HG03139 (cell line): ENCODE data around the gene CTNNBL1.

ENCODE experiments used
- ATAC-seq: cut with Tn5 transposase; IDR thresholded peaks from one replicate; pipeline ENCODE4 v1.9.1; 2021; ENCODE audit not compliant: unreplicated experiment

Gene CTNNBL1

DNA sequence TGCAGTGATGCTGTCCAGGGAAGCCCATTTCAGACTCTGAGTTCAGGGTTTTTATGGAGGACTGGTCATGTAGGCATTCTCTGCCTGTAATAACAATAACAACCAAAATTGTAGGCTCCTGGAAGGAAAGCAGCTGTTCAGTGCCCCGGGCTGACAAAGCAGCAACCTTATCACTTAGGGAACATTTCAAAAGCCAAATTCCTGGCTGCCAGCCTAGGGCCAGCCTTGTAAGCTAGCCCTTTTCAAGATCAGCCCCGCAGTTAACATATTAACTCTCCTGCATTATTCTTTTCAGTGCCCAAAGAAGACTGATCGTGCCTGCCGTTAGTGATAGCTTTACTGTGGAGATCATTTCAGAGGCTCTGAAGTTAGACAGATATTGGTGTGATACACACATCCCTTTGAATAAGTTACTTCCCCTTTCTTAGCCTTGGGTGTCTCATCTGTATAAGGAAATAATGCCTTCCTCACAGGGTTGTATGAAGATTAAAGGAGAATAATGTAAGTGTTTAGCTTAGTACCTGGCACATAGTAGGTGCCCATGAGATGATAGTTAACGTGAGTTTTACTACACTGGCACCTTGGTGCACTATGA is 44.1 kb downstream of the CTNNBL1 start:
- ATAC-seq, result no peak

DNA sequence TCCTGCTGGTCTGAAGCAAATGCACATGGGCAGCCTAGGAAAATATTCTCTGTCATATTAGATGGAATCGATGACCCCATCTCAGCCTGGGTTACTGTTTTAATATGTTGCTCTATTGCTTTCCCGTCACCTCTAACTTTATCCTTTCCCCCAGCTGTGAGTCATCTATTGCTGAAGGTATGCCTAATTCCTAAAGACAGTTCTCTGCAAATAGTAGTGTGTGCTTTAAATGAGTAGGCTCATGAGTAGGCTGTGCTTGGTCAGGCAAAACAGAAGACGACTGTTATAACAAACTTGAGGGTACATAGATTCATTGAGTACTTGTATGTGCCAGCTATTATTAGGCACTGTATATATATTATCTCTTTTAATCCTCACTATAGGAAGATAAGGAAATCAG is 47.2 kb downstream of the CTNNBL1 start:
- no peak for ATAC-seq

DNA sequence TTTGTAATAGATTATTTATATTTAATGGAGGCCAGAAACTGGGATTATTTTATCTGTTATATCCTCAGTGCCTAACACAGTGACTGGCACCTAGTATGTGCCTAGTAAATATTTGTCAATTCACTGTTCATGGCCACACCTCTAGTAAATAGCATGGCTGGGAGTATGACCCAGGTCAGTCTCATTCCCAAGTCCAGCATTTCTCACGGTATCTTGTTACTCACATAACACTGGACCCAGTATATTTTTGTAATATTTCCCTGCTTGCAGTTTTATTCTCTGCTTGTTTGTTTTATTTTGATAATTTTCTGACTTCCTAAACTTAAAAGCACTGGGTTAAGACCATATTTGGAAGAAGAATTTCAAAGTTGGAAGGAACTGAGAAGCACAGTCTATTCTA is 47.7 kb downstream of the CTNNBL1 start:
- ATAC-seq, result no peak

DNA sequence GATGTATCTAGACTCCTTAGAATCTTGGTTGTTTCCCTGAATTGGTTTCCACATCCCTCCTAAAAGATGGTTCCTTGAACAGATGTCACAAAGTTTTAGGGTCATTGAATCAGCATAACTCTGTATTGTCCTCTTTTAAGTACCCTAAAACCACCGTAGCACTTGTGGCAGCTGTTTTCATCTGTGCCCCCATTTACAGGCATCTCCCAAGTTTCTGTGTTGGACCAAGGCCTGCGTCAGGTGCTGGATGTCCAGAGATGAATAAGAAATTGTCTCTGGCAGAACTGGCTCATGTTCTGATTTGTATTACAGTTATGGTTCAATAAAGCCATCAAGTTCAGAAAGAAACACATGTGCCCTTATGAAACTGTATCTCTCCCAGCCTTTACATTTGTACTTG is 48.3 kb downstream of the CTNNBL1 start:
- ATAC-seq, result no peak

DNA sequence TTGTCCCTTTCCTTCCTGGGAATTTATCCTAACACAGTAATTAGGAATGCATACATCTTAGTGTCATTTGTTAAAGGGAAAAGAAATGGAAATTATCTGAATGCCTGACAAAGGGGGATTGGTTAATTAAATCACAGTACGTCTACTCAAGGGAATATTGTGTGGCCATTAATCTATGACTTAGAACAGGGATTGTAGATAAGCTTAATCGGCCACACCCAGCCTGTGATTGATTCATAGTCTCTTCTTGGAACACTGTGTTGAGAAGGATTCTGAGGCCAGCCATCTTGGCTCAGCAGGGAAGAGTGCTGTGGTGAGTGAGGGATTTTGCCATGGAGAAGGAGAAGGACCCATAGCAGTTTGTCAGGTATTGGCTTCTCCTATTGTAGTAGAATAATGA is 50.5 kb downstream of the CTNNBL1 start:
- no peak for ATAC-seq

DNA sequence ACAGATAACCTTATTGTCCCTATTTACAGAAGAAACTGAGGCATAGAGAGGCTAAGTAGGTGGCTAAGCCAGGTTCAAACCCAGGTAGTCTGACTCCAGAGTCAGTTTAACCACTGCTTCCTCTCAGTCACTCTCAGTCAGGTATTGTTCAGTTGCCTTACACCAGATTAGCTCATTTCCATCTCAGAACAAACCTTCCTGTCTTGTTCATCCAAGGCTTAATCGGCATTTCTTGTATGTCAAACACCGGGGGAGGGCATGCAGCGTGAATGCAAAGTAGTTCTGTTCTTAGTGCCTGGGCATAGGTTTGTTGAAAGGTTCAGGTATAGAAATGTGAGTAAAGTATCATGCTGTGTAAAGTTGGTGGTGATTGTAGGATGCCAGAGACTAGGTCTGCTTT is 51.7 kb downstream of the CTNNBL1 start:
- no peak for ATAC-seq

DNA sequence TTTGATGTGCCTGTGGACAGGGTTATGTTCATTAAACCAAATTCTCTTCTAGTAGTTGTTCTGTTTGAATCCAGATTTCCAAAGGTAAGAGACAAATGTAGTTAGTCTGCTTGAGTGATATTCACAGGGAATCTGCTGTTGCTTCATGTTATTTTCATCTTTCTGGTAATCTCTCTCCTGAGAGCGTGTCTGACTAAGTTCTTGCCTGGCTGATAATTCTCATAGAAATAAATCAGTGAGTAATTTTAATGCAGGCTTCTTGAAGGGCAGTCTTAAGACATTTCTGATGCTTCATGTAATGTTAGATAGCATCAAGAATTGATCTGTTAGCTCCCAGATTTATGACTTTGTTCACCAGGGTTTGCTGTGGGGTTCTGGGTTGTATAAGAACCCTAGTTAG is 54.2 kb downstream of the CTNNBL1 start:
- ATAC-seq, result no peak

DNA sequence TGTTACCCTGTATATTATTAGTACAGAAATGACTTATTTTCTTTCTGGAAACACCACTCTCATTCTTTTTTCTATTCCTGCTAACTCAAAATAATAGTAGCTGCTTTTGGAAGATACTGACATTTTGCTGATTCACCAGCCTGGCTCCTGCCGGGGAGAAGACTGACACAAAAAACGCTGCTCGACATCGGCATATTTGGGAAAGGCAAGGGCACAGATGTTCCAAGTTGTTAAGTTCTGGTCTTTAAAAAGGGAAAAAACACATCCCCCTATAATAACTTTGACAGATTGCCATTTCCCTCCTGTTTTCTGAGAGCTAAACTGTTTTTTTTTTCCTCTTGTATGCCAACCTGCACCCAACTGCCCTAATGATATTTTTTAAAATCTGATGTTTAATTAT is 55.4 kb downstream of the CTNNBL1 start:
- ATAC-seq, result no peak

DNA sequence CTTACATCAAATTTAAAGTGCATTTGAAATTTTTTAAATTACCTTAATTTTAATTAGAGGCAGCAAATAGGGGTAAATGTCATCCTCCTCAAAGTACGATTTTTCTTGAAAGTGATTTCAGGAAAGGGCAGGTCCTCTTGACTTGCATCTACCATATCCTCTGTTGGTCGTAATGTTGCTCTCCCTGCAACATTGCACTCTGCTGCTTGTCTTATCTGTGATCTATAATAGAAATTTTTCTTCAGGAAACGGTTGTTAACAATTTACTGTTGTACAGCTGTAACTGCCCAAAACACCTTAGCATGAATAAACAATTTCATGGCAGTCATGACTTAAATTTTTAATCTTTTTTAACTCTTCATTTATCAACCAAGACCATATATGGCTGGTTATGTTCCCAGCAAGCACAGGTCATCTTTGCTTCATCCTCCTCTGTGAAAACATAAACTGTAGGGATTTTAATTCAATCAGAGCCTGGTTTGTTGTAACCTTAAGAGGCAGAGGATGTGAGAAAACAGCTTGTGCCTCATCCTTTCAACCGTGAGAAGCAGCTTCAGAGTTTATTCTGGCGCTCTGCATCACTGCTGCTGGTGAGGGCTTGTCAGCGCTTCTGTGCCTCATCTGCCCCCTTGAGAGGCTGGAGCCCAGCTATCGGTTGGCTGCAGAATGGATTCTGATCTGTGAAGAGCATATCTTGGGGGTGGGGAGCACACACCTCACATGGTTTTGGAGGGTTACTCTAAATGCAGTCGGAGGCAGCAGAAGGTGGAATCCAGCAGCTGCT is 56.0 kb downstream of the CTNNBL1 start:
- no peak for ATAC-seq

DNA sequence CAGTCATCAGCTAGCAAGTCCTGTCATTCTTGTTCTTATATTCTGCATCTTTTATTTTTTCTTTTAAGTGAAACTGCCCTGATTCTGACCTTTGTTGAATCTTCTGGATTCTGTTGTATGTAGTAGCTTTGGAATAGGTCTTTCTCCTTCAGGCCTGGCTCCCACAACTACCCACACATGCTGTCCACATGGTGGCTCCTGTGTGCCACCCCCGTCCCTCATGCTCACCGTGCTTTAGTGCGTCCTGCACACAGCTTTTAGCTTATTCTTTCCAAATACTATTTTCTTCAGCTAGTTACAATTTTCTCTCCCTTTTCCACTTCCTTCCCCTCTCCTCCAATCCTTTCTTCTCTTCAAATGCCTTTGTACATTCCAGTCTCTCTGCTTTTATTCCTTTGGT is 61.8 kb downstream of the CTNNBL1 start:
- no peak for ATAC-seq

DNA sequence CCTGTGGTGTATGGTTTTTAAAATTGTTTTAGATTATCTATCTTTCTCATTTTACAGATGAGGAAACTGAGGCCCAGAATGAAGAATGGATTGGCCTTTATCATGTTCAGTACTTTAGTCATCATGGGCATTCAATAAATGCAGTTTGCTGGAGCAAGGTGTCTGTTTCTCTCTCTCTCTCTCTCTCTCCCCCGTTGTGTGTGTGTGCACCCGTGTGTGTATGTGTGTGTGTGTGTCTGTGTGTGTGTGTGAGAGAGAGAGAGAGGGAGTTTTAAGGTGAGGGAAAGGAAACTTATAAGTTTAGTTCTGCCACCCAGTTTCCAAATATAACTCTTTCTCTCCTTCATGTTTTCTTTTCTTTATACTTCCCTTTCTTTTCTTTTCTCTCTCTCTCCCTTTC is 62.4 kb downstream of the CTNNBL1 start:
- no peak for ATAC-seq

DNA sequence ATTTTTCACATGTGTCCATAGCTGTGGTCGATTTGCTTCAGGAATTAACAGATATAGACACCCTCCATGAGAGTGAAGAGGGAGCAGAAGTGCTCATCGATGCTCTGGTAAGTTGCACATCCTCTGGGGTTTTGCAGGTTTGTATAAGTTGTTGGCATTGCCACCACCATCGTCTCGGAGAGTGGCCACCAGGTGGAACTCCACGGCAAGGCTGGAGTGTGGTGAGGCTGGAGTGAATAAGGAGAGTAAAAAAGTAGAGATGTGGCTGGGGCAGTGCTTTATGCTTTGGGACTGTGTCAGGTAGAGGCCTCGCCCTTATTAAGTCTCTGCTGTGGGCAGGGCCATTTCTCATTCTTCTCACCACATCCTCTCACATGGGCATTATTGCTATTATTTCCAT is 63.7 kb downstream of the CTNNBL1 start:
- no peak for ATAC-seq

DNA sequence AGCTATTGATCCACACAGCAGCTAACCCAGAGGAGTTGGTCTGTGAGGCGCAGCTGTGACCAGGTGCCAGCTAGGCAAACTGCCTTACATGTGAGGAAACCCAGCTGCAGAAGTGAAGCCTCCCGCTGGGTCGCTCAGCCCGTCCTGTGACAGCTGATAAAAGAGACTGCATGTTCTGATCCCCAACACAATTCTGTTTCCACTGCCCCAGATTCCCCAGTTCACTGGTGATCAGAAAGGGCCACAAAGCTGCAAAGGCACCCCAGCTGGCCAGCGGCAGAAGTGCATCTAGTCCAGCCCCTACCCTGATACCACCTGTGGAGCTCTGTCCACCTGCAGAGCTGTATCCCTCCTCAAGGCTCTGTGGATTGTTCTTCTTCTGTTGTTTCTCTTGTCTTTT is 64.5 kb downstream of the CTNNBL1 start:
- ATAC-seq, result no peak

DNA sequence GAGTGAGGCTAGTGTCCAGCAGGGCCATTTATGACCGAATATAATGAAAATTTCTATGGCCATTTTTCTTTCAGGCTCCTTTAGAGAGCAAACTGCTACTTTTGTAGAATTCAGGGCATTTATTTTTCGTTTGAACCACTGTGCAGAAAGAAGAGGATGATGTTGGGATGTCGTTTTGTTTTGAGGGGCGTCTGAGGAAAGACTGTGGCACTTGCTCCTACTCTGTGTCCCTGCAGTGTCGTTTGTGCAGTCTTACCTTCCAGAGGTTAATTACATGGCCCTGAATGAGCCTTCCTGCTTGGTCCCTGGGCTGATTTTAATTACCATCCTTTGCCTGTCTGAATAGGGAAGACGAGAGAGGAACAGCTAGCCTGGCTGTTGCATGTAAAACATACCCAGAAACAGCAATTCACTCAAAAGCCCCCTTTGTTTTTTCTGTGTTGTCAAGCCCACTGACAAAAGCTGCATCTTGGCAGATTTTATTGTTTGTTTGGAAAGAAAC is 65.3 kb downstream of the CTNNBL1 start:
- ATAC-seq, result no peak

DNA sequence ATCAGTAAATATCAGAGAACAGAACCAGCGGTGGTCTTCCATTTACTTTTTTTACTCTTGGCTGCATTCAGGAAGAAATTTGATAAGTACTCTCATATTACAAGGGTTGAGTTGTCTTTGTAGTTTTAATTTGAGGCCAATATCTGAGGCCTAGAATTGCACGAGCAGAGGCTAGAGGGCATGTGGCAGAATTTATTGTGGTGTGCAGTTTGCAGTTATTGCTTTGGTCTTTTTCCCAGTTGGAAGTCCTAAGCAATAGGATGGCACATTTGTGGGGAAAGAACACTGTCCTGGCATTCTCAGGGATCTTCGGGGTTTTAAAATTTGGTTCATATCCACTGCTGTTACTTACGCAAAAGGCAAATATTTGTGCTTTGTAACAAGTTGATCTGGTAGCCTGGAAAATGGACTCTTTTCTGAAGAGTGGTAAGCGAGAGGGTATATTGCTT is 66.0 kb downstream of the CTNNBL1 start:
- no peak for ATAC-seq

DNA sequence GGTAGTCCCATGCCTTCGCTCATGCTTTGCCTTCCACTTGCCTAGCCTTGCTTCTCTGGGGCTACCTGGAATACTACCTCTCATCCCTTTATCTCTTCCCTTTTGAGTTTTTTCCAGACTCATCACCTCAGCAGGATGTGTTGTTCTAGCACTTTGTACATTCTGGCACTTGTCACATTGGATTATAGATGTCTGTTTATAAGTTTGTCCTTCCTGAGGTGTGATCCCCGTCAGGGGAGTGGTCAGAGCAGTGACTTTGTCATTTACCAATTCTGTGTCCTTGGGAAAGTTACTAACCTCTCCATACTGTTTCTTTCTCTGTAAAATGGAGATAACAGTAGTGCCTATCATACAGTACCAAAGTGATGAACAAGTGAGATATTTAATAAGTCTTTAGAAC is 66.5 kb downstream of the CTNNBL1 start:
- no peak for ATAC-seq

DNA sequence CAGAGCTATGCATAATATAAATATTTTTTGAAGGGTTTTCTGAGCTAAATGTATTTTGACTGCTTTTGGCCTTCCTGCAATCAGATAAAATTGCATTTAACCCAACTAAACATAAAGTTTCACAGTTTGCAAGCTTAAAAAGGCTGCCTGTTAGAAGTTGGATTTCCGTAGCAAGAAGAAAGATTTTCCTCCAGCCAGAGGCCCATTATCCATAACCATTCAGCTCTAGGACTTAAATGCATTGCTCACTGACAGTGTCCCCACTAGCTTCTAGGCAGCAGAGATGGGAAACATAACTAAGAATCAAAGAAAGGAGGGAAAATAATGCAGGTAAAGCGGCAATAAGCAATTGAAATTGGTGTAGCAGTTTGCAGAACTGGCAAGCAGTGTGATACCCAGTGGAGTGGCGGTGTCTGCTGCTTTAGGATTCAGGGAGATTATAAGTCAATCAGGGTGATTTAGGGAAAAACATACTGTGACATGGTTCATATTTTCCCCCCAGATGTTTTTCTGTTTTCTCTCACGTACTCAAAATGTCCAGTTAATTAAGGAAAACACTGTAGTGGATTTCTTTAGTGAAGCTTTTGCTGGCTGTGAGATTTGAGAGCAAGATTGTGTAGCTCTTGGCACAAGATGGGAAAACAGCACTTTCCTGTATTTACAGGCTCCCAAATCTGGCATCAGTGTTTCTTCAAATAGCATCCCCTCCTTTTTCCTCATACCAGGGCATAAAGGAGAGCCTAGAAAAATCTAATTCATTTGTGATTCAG is 69.1 kb downstream of the CTNNBL1 start:
- ATAC-seq, result no peak

DNA sequence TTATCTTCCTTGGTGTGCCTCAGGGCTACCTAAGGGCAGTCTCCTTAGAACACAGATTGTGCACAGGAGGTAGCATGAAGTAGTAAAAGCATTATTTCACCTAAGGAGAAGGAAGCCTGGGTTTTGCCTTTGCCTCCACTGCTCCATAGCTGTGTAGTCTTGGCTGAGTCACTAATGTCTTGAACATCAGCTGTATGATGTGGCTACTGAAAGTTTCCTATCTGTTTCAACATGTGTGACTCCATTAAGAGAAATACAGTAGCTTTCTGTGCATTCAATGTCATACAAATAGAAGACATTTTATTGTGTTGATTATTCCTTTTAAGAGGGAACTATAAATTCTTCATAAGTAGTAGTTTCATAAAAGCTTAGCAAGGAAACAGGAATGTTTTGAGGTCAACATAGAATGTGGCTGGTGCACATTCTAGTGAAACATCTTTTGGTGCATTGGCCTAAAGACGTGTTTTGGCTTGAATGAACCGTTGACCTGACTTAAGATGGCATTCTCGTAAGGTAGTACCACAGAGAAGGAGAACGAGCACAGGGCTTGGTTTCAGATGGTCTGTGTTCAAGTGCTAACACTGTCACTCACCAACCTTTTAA is 70.6 kb downstream of the CTNNBL1 start:
- no peak for ATAC-seq

DNA sequence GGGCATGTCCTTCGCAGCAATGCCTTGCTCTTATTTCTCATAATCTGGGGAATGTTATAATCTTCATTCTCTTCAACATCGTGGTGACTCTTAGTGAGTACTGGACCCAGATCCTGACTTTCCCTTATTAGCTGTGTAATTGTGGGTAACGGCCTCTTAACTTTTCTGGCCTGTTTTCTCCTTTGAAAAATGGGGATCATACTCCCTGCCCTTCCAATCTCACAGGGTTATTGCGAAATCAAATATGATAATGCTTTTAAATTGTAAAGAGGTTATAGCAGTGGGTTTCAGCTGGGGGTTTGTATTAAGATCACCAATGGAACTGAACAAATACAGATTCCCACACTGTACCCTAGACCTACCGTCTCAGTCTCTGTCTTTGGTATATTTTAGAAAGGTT is 77.1 kb downstream of the CTNNBL1 start:
- ATAC-seq, result no peak

DNA sequence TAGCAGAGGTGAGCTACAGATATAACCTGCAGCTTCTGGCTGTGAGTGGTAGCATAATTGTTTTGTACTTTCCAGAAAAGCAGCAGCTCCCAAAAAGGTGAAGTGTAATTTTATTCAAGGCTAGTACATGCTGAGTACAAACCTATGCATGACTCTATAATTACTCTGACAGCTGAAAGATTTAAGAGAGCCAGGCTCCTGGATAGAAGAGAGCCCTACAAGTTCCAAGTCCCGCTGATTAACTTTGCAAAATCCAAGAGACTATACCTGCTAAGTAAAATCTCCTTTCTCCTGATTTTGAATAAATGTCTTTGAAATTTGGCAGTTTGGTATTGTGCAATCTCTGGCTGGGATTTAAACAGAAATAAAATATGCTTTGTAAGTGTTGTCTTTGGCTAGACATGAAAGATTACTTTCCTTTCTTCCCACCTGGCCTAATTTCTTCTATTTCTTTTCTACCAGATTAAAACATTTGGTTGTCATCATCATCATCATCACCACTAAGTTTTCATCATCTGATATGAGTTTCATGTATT is 79.5 kb downstream of the CTNNBL1 start:
- no peak for ATAC-seq

DNA sequence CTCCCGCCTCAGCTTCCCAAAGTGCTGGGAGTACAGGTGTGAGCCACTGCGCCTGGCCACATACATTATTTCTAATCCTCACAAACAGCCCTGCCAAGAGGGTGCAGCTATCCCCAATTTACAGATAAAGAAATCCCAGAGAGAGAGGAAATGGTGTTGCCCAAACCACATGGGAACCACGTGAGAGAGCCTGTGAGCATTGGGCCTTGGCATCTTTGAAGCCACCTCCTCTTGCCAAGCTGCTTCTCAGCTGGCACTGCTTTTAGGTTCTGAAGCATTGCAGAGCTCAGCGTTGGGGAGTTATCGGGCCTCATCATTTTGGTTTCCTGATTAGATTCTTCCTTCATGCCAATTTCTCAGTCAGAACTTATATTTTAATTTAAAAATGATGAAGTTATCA is 80.3 kb downstream of the CTNNBL1 start:
- no peak for ATAC-seq
